Lung (tissue), 12 donors: ENCODE results near the gene ARAP2. TPM values are rescaled to one million over a fixed set of nuclear protein-coding genes. Genes with fewer than 3 reads are reported as not detected.

Experiments
- ATAC-seq: fragments of 200-7000 bp; cut with Tn5 transposase; one replicate; pipeline ENCODE4 v1.9.1; 2020; ENCODE audit warnings: moderate number of reproducible peaks; ENCODE audit not compliant: insufficient read depth, low FRiP score
- DNase-seq, 3 donors: peaks; one replicate each; pipeline ENCODE4 v3.0.0-alpha.2; 2013 to 2017
- H3K27ac ChIP-seq, 2 donors: one replicate each; pipeline ENCODE4 v1.5.1; 2013; ENCODE audit warnings: mild to moderate bottlenecking in 2 of 2, moderate library complexity in 2 of 2, control low read depth in 1 of 2, inconsistent platforms in 1 of 2, low read depth in 1 of 2, low read length in 1 of 2
- H3K27me3 ChIP-seq, 3 donors: one replicate each; pipeline ENCODE4 v1.5.1; 2013; ENCODE audit warnings: low read length in 2 of 3; ENCODE audit not compliant: control insufficient read depth in 3 of 3, insufficient read depth in 3 of 3
- H3K36me3 ChIP-seq, 4 donors: one replicate each; pipeline ENCODE4 v1.5.1; 2013; ENCODE audit warnings: low read length in 4 of 4, mild to moderate bottlenecking in 1 of 4, moderate library complexity in 1 of 4; ENCODE audit not compliant: control insufficient read depth in 4 of 4, insufficient read depth in 4 of 4
- H3K4me1 ChIP-seq, 5 donors: one replicate each; pipeline ENCODE4 v1.5.1; 2013; ENCODE audit warnings: low read length in 5 of 5, mild to moderate bottlenecking in 2 of 5, moderate library complexity in 1 of 5; ENCODE audit not compliant: control insufficient read depth in 5 of 5, insufficient read depth in 5 of 5
- H3K4me3 ChIP-seq: one replicate; pipeline ENCODE4 v1.5.1; 2013; ENCODE audit warnings: mild to moderate bottlenecking, control low read depth, moderate library complexity
- H3K9ac ChIP-seq, 2 donors: one replicate each; pipeline ENCODE4 v1.5.1; 2013; ENCODE audit warnings: low read length in 2 of 2, control low read depth in 1 of 2; ENCODE audit not compliant: insufficient read depth in 1 of 2
- H3K9me3 ChIP-seq, 4 donors: one replicate each; pipeline ENCODE4 v1.5.1; 2013; ENCODE audit warnings: low read length in 3 of 4, mild to moderate bottlenecking in 1 of 4, moderate library complexity in 1 of 4; ENCODE audit not compliant: control insufficient read depth in 4 of 4, insufficient read depth in 3 of 4
- WGBS, 2 donors: extraction: QIAGEN DNeasy Blood & Tissue Kit; methylation state at CpG; one replicate each; pipeline ENCODE4 v1.1.7; 2013; 5-methylcytosine and 5-hydroxymethylcytosine counted together
- polyA plus RNA-seq, 2 donors: library from polyadenylated mRNA; stranded (reverse); fragments of 200-250 nt; gene quantifications; one replicate each; pipeline ENCODE4 v1.2.1, GENCODE V29; 2013
- total RNA-seq, 2 donors: library from RNA; depleted of rRNA in 1 of 2; stranded (reverse); fragments of >200 nt in 1 of 2; gene quantifications; one replicate each; pipeline ENCODE4 v1.2.1, GENCODE V29; 2014 to 2021
- TF ChIP-seq, protein P1 (sequence below): IDR thresholded peaks from 2 replicates; pipeline ENCODE4 v1.5.1; 2012; ENCODE audit warnings: mild to moderate bottlenecking; ENCODE audit errors: control extremely low read depth, extremely low read depth
- donor health status: control.
- donor health status: control.
- donor health status: Bipolar disorder and iron deficiency.
- donor health status: healthy.
- donor health status: DM: yes; HTN: yes; CAD: no.

ARAP2 gene
- total and polyA plus RNA-seq, 4 donors = 5.9 to 77.8 (median 20.2) TPM

- Histone ChIP-seq H3K36me3 (no peaks in the 10 kb centered on the region), H3K27ac (no peak overlapping the region)
Observed at GRCh38 chr4:36054694-36055422, 189.5 kb downstream of the ARAP2 start.

DNA sequence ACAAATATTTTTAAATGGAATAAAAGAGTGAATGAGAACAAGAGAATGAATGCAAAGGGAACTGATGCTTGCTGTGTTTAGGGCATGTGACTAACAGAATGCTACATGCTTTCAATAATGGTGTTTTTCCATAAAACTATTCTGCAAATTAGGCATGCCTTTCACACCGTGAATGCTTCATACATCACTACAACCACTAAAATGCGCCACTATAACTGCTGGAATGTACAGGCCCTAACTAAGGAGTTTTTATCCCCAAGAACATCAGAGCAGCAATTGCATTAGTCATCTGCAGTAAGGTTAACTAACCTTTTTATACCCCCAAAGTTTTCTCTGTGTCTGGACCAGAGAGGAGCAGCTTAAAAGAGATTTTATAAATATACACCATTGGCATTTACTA lies 190.4 kb downstream of the ARAP2 start:
- Histone ChIP-seq H3K9me3 (no peaks in the 10 kb centered on the region), H3K27me3 (no peaks in the 10 kb centered on the region), H3K36me3 (no peaks in the 10 kb centered on the region), H3K4me1 (no peaks in the 10 kb centered on the region), H3K9ac (no peak overlapping the region), H3K4me3 (no peak overlapping the region), H3K27ac (no peak overlapping the region)
- TF ChIP-seq, protein P1, sequence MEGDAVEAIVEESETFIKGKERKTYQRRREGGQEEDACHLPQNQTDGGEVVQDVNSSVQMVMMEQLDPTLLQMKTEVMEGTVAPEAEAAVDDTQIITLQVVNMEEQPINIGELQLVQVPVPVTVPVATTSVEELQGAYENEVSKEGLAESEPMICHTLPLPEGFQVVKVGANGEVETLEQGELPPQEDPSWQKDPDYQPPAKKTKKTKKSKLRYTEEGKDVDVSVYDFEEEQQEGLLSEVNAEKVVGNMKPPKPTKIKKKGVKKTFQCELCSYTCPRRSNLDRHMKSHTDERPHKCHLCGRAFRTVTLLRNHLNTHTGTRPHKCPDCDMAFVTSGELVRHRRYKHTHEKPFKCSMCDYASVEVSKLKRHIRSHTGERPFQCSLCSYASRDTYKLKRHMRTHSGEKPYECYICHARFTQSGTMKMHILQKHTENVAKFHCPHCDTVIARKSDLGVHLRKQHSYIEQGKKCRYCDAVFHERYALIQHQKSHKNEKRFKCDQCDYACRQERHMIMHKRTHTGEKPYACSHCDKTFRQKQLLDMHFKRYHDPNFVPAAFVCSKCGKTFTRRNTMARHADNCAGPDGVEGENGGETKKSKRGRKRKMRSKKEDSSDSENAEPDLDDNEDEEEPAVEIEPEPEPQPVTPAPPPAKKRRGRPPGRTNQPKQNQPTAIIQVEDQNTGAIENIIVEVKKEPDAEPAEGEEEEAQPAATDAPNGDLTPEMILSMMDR = no peak
- 95 to 96% methylated on average over 2 of the region's 2 CpGs for WGBS, 2 donors
- no peak for ATAC-seq
- no peak for DNase-seq

More at GRCh38 chr4:36054694-36055422, 189.5 kb downstream of the ARAP2 start:
- TF ChIP-seq, protein P1 = no peak
- Histone ChIP-seq H3K4me1 (no peaks in the 10 kb centered on the region), H3K4me3 (no peak overlapping the region), H3K9ac (no peak overlapping the region), H3K9me3 (no peaks in the 10 kb centered on the region), H3K27me3 (no peaks in the 10 kb centered on the region)
- DNase-seq (no peak), ATAC-seq (no peak)
- 81 to 86% methylated on average over 5 of the region's 5 CpGs for WGBS, 2 donors

GRCh38 chr4:36051634-36052033 lies 192.7 kb downstream of the ARAP2 start:
- Histone ChIP-seq H3K36me3 (no peaks in the 10 kb centered on the region), H3K4me1 (no peaks in the 10 kb centered on the region), H3K9me3 (no peaks in the 10 kb centered on the region), H3K4me3 (no peak overlapping the region), H3K27ac (no peak overlapping the region), H3K9ac (no peak overlapping the region), H3K27me3 (no peaks in the 10 kb centered on the region)
- DNase-seq = no peak
- 82 to 88% methylated on average over 4 of the region's 4 CpGs for WGBS, 2 donors
- TF ChIP-seq, protein P1 = no peak
- no peak for ATAC-seq

GRCh38 chr4:36046026-36046425 lies 198.3 kb downstream of the ARAP2 start:
- no peak for ATAC-seq
- no peak overlapping the region for H3K27ac ChIP-seq
- H3K4me3 ChIP-seq = no peak overlapping the region
- H3K4me1 ChIP-seq = no peaks in the 10 kb centered on the region
- no peaks in the 10 kb centered on the region for H3K27me3 ChIP-seq
- H3K9me3 ChIP-seq = no peaks in the 10 kb centered on the region
- H3K9ac ChIP-seq = no peak overlapping the region
- no peak for DNase-seq
- H3K36me3 ChIP-seq = no peaks in the 10 kb centered on the region
- TF ChIP-seq, protein P1 = no peak
